ENCODE measurements around the gene CCDC33. TPM values are rescaled to one million over a fixed set of nuclear protein-coding genes. Genes with fewer than 3 reads are reported as not detected.

Gene CCDC33
- total and polyA plus RNA-seq, 2 experiments from 2014 or later = 2.6 to 2.8 TPM

DNA sequence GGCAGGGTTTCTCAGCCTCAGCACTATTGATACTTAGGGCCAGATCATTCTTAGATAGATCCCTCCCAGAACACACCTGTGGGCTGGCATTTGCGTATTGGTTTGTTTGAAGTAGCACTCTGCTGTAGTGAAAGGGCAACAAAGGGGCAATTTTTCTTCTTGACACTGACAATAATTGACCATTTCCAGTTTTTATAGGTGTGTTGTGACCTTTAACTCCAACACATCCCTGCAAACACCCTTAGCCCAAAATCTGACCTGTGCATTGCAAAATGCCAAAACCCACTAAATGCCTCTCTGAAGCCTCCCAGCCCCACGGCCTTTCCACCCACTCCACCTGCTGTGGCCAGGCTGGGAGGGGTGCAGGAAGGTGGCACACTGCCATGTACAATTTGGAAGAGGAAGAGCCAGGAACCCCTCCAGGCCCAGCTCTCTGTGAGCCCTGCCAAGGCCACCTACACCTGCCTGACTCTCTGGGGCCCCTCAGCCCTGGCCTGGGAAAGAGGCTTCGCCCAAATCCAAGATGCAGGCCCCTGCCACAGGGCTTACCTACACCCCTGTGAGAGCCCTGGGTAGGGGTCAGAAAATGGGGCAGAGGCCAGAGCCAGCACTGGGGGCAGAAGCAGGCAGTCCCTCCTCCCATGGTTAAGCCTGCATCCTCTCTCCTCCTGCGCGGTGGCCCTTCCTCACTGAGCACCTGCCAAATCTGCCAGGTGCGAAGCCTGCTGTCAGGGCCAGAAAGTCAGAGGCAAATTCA is 140.9 kb downstream of the CCDC33 start (continued):
- TF ChIP-seq EZH2 (IDR thresholded peaks at IDR 0.05; ENCODE audit: low read depth, unreplicated experiment) = no peak
- TF ChIP-seq, protein P1, sequence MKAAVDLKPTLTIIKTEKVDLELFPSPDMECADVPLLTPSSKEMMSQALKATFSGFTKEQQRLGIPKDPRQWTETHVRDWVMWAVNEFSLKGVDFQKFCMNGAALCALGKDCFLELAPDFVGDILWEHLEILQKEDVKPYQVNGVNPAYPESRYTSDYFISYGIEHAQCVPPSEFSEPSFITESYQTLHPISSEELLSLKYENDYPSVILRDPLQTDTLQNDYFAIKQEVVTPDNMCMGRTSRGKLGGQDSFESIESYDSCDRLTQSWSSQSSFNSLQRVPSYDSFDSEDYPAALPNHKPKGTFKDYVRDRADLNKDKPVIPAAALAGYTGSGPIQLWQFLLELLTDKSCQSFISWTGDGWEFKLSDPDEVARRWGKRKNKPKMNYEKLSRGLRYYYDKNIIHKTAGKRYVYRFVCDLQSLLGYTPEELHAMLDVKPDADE (IDR thresholded peaks at IDR 0.05) = no peak
- TF ChIP-seq NANOG (IDR thresholded peaks at IDR 0.05; ENCODE audit: borderline replicate concordance) = no peak

DNA sequence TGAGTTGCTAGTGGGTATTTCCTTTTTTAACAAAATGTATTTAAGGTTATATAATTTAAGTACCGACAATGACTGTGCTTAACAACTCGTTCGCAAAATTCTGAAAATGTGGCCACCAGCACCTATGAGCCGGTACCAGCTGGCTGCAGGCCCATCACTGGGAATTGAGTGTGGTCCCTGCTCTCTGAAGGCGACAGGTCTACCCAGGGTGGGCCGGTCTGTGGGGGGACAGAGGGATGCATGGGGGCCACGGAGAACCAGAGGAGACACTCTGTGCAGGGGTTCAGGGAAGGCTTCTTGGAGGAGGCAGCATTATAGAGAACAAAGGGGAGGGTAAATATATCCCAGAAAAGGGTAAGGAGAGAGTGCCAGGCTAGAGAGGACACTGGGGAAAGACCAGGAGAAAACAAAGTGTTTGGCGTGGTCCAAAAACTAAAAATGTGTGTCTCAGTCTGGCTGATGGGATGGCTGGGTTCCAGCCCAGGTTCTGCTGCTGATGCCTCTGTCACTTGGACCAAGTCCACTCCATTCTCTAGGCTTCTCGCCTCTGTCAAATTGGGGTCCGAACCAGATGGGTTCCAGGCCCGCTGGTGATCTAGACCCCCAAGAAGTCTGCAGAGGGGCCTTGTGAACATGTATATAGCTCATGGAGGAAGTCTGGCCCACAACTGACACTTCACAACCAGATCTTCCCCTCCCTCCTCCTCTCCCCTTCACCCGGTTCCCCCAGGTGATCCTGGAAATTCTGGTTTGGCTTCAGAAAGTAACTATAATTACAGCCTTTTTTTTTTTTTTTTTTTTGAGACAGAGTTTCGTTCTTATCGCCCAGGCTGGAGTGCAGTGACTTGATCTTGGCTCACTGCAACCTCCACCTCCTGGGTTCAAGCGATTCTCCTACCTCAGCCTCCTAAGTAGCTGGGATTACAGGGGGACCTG is 142.0 kb downstream of the CCDC33 start:
- no peaks in the 10 kb centered on the region for H3K9me3 Mint-ChIP-seq
- Histone ChIP-seq H3K36me3 (ENCODE audit: insufficient read depth) (no peaks in the 10 kb centered on the region), H2AFZ (no peak overlapping the region), H4K20me1 (replicated peaks; ENCODE audit: insufficient read depth) (no peaks in the 10 kb centered on the region), H3K27me3 (ENCODE audit: insufficient read depth) (no peaks in the 10 kb centered on the region), H3K4me3 (no peak overlapping the region), H3F3A (replicated peaks; ENCODE audit: low read depth) (no peaks in the 10 kb centered on the region; the same call in 1 of the 2 replicates), H3K9me2 (ENCODE audit: insufficient read depth) (no peaks in the 10 kb centered on the region), H3K27ac (ENCODE audit: low read depth) (no peak overlapping the region), H3K4me1 (ENCODE audit: insufficient read depth) (peaks cover 9% of the 10 kb centered on the region), H3K4me2 (no peak overlapping the region), H3K79me2 (replicated peaks; ENCODE audit: insufficient read depth) (no peaks in the 10 kb centered on the region)
- H3K27me3 Mint-ChIP-seq (ENCODE audit: insufficient read depth, low read depth, poor library complexity) = peaks cover 16% of the 10 kb centered on the region
- no peak for ATAC-seq
- DNase-seq (ENCODE audit: low spot score) = no peak
- no peak overlapping the region for H3K27ac Mint-ChIP-seq
- H3K4me1 Mint-ChIP-seq = peaks cover 15% of the 10 kb centered on the region
- H3K4me3 Mint-ChIP-seq = no peak overlapping the region
- no peaks in the 10 kb centered on the region for H3K36me3 Mint-ChIP-seq (ENCODE audit: low read depth)
- TF ChIP-seq, protein P2, sequence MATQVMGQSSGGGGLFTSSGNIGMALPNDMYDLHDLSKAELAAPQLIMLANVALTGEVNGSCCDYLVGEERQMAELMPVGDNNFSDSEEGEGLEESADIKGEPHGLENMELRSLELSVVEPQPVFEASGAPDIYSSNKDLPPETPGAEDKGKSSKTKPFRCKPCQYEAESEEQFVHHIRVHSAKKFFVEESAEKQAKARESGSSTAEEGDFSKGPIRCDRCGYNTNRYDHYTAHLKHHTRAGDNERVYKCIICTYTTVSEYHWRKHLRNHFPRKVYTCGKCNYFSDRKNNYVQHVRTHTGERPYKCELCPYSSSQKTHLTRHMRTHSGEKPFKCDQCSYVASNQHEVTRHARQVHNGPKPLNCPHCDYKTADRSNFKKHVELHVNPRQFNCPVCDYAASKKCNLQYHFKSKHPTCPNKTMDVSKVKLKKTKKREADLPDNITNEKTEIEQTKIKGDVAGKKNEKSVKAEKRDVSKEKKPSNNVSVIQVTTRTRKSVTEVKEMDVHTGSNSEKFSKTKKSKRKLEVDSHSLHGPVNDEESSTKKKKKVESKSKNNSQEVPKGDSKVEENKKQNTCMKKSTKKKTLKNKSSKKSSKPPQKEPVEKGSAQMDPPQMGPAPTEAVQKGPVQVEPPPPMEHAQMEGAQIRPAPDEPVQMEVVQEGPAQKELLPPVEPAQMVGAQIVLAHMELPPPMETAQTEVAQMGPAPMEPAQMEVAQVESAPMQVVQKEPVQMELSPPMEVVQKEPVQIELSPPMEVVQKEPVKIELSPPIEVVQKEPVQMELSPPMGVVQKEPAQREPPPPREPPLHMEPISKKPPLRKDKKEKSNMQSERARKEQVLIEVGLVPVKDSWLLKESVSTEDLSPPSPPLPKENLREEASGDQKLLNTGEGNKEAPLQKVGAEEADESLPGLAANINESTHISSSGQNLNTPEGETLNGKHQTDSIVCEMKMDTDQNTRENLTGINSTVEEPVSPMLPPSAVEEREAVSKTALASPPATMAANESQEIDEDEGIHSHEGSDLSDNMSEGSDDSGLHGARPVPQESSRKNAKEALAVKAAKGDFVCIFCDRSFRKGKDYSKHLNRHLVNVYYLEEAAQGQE (IDR thresholded peaks at IDR 0.05; ENCODE audit: unreplicated experiment) = no peak
- TF ChIP-seq ZNF114 (CRISPR knock-in tag; IDR thresholded peaks at IDR 0.05) (no peak), EZH2phosphoT487 (IDR thresholded peaks at IDR 0.05; ENCODE audit: unreplicated experiment) (no peak), STAT1 (IDR thresholded peaks at IDR 0.05; ENCODE audit: unreplicated experiment) (no peak), JUNB (IDR thresholded peaks at IDR 0.05; ENCODE audit: unreplicated experiment) (no peak), ZNF331 (CRISPR knock-in tag; IDR thresholded peaks at IDR 0.05; ENCODE audit: low read depth) (no peak), POLR2AphosphoS5 (IDR thresholded peaks at IDR 0.05; ENCODE audit: low read depth) (no peak)
- TF ChIP-seq, protein P3, sequence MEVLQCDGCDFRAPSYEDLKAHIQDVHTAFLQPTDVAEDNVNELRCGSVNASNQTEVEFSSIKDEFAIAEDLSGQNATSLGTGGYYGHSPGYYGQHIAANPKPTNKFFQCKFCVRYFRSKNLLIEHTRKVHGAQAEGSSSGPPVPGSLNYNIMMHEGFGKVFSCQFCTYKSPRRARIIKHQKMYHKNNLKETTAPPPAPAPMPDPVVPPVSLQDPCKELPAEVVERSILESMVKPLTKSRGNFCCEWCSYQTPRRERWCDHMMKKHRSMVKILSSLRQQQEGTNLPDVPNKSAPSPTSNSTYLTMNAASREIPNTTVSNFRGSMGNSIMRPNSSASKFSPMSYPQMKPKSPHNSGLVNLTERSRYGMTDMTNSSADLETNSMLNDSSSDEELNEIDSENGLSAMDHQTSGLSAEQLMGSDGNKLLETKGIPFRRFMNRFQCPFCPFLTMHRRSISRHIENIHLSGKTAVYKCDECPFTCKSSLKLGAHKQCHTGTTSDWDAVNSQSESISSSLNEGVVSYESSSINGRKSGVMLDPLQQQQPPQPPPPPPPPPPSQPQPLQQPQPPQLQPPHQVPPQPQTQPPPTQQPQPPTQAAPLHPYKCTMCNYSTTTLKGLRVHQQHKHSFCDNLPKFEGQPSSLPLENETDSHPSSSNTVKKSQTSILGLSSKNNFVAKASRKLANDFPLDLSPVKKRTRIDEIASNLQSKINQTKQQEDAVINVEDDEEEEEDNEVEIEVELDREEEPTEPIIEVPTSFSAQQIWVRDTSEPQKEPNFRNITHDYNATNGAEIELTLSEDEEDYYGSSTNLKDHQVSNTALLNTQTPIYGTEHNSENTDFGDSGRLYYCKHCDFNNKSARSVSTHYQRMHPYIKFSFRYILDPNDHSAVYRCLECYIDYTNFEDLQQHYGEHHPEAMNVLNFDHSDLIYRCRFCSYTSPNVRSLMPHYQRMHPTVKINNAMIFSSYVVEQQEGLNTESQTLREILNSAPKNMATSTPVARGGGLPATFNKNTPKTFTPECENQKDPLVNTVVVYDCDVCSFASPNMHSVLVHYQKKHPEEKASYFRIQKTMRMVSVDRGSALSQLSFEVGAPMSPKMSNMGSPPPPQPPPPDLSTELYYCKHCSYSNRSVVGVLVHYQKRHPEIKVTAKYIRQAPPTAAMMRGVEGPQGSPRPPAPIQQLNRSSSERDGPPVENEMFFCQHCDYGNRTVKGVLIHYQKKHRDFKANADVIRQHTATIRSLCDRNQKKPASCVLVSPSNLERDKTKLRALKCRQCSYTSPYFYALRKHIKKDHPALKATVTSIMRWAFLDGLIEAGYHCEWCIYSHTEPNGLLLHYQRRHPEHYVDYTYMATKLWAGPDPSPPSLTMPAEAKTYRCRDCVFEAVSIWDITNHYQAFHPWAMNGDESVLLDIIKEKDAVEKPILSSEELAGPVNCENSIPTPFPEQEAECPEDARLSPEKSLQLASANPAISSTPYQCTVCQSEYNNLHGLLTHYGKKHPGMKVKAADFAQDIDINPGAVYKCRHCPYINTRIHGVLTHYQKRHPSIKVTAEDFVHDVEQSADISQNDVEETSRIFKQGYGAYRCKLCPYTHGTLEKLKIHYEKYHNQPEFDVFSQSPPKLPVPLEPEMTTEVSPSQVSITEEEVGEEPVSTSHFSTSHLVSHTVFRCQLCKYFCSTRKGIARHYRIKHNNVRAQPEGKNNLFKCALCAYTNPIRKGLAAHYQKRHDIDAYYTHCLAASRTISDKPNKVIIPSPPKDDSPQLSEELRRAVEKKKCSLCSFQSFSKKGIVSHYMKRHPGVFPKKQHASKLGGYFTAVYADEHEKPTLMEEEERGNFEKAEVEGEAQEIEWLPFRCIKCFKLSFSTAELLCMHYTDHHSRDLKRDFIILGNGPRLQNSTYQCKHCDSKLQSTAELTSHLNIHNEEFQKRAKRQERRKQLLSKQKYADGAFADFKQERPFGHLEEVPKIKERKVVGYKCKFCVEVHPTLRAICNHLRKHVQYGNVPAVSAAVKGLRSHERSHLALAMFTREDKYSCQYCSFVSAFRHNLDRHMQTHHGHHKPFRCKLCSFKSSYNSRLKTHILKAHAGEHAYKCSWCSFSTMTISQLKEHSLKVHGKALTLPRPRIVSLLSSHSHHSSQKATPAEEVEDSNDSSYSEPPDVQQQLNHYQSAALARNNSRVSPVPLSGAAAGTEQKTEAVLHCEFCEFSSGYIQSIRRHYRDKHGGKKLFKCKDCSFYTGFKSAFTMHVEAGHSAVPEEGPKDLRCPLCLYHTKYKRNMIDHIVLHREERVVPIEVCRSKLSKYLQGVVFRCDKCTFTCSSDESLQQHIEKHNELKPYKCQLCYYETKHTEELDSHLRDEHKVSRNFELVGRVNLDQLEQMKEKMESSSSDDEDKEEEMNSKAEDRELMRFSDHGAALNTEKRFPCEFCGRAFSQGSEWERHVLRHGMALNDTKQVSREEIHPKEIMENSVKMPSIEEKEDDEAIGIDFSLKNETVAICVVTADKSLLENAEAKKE (CRISPR knock-in tag; IDR thresholded peaks at IDR 0.05) = no peak
- TF ChIP-seq, protein P1 (IDR thresholded peaks at IDR 0.05) = no peak

Data from GM23338 (cell line).